GM23248 (cell line): ENCODE results near the gene BRD4. TPM values are rescaled to one million over a fixed set of nuclear protein-coding genes. Genes with fewer than 3 reads are reported as not detected.
"Not testable (repeated sequence)": the region's sequence is repeated elsewhere in the genome, so short reads cannot be mapped to it uniquely, and the experiment has no call there.

Source experiments
- DNase-seq: peaks from one replicate; pipeline ENCODE4 v3.0.0-alpha.2; 2015
- H2AFZ ChIP-seq: fragments of 200-600 bp; sonication (generic); 2 replicates; pipeline ENCODE4 v1.6.1; 2016; ENCODE audit warnings: antibody characterized with exemption
- H3F3A ChIP-seq: fragments of 200-600 bp; sonication (generic); 2 replicates; pipeline ENCODE4 v1.6.1; 2016; ENCODE audit warnings: mild to moderate bottlenecking, antibody characterized with exemption, mixed run types; ENCODE audit not compliant: insufficient read depth
- H3K27ac ChIP-seq: fragments of 200-600 bp; sonication (generic); 2 replicates; pipeline ENCODE4 v1.5.1; 2016; ENCODE audit warnings: mild to moderate bottlenecking
- H3K27me3 ChIP-seq: fragments of 200-600 bp; sonication (generic); replicated peaks from 2 replicates; pipeline ENCODE4 v1.6.1; 2016; ENCODE audit warnings: mild to moderate bottlenecking; ENCODE audit not compliant: insufficient read depth
- H3K36me3 ChIP-seq: fragments of 200-600 bp; sonication (generic); 2 replicates; pipeline ENCODE4 v1.6.1; 2016; ENCODE audit warnings: low read depth, mild to moderate bottlenecking
- H3K4me1 ChIP-seq: fragments of 200-600 bp; sonication (generic); 2 replicates; pipeline ENCODE4 v1.6.1; 2016; ENCODE audit warnings: mild to moderate bottlenecking; ENCODE audit not compliant: insufficient read depth
- H3K4me2 ChIP-seq: fragments of 200-600 bp; sonication (generic); one replicate; pipeline ENCODE4 v1.6.1; 2016; ENCODE audit warnings: mild to moderate bottlenecking; ENCODE audit not compliant: unreplicated experiment
- H3K4me3 ChIP-seq: fragments of 200-600 bp; sonication (generic); 2 replicates; pipeline ENCODE4 v1.5.1; 2016; ENCODE audit warnings: mild to moderate bottlenecking
- H3K79me2 ChIP-seq: fragments of 200-600 bp; sonication (generic); 2 replicates; pipeline ENCODE4 v1.6.1; 2016; ENCODE audit warnings: mild to moderate bottlenecking; ENCODE audit not compliant: insufficient read depth
- H3K9ac ChIP-seq: fragments of 200-600 bp; sonication (generic); 2 replicates; pipeline ENCODE4 v1.6.1; 2016; ENCODE audit warnings: mild to moderate bottlenecking
- H3K9me2 ChIP-seq: fragments of 200-600 bp; sonication (generic); 2 replicates; pipeline ENCODE4 v1.6.1; 2016; ENCODE audit warnings: mixed run types, mild to moderate bottlenecking, moderate library complexity; ENCODE audit not compliant: insufficient read depth
- H3K9me3 ChIP-seq: fragments of 200-600 bp; sonication (generic); one replicate; pipeline ENCODE4 v1.6.1; 2017; ENCODE audit warnings: low read depth
- H4K20me1 ChIP-seq: fragments of 200-600 bp; sonication (generic); 2 replicates; pipeline ENCODE4 v1.6.0; 2016; ENCODE audit not compliant: insufficient read depth
- EZH2 ChIP-seq: fragments of 200-600 bp; sonication (generic); IDR thresholded peaks from 2 replicates; pipeline ENCODE4 v1.6.1; 2018; ENCODE audit warnings: antibody characterized with exemption, mild to moderate bottlenecking; ENCODE audit not compliant: insufficient read depth, poor library complexity, severe bottlenecking
- EZH2phosphoT487 ChIP-seq: fragments of 200-600 bp; sonication (generic); IDR thresholded peaks from 2 replicates; pipeline ENCODE4 v1.6.1; 2018; ENCODE audit warnings: antibody characterized with exemption, moderate library complexity, mild to moderate bottlenecking, low read depth; ENCODE audit not compliant: insufficient read depth
- WGBS, 2 experiments: methylation state at CpG; one replicate each; pipeline ENCODE4 v1.1.6; 2015 to 2017; ENCODE audit warnings: low lambda C conversion rate in 2 of 2, low coverage in 1 of 2; ENCODE audit errors: missing lambda C conversion rate in 2 of 2; 5-methylcytosine and 5-hydroxymethylcytosine counted together
- in situ Hi-C: fragments of 300-500 bp; cut with MboI; formaldehyde crosslinking; loops from 2 replicates; pipeline ENCODE4 v1.15.0; 2020
- polyA plus RNA-seq: library from polyadenylated mRNA; unstranded; fragments of >200 nt; fragmentation: Nextera tagmentation; extraction: Ambion mirVana; gene quantifications from 2 replicates; pipeline ENCODE4 v1.2.1, GENCODE V29; 2016
- total RNA-seq: library from RNA; depleted of rRNA; stranded (reverse); fragments of >200 nt; shearing (Covaris generic); gene quantifications from 2 replicates; pipeline ENCODE4 v1.2.3, GENCODE V29; 2014

BRD4 gene
- total and polyA plus RNA-seq, 2 experiments from 2014 or later, result 9.0 to 18.6 TPM

- 70 to 76% methylated on average over 3 of the region's 3 CpGs for WGBS, 2 experiments
- Histone ChIP-seq H3K79me2 (no peaks in the 10 kb centered on the region), H3K9me2 (no peaks in the 10 kb centered on the region), H3K36me3 (peaks cover 47% of the 10 kb centered on the region), H3K27ac (no peak overlapping the region), H4K20me1 (no peaks in the 10 kb centered on the region), H3K9ac (no peak overlapping the region), H3K9me3 (no peaks in the 10 kb centered on the region), H3K4me1 (no peaks in the 10 kb centered on the region), H3F3A (peaks cover 27% of the 10 kb centered on the region), H3K4me2 (no peak overlapping the region), H3K27me3 (no peaks in the 10 kb centered on the region), H3K4me3 (no peak overlapping the region), H2AFZ (no peak overlapping the region)
- in situ Hi-C loops, result no loop called here
- TF ChIP-seq EZH2phosphoT487, result no peak
- no peak for TF ChIP-seq EZH2
- DNase-seq, result peak; percentile 30
These were observed 26.6 kb upstream of the BRD4 start for GRCh38 chr19:15358918-15359317.

DNA sequence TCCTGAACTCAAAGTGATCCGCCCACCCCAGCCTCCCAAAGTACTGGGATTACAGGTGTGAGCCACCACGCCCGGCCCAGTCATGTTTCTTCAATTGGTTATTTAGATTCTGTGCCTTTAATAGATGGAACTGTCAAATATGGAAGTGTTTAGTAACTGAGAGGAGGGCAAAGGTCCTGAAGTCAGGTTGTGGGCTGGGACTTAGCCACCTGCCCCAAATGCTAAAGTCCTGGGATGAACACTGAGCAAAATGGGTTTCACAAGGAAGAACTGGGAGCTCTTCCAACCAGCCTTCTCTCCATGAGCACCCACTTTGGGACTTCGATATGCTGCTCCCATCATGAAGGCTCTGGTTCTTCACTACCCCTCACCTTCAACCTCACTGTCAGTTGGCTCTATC, 25.6 kb upstream of the BRD4 start:
- DNase-seq, result no peak
- Histone ChIP-seq H3K79me2 (no peaks in the 10 kb centered on the region), H3K36me3 (peaks cover 48% of the 10 kb centered on the region), H2AFZ (no peak overlapping the region), H3K4me2 (no peak overlapping the region), H3K27me3 (no peaks in the 10 kb centered on the region), H3K4me1 (no peaks in the 10 kb centered on the region), H3F3A (peaks cover 28% of the 10 kb centered on the region), H3K27ac (no peak overlapping the region), H3K4me3 (no peak overlapping the region), H4K20me1 (no peaks in the 10 kb centered on the region), H3K9ac (no peak overlapping the region), H3K9me2 (no peaks in the 10 kb centered on the region), H3K9me3 (no peaks in the 10 kb centered on the region)
- 96 to 100% methylated on average over 4 of the region's 4 CpGs for WGBS, 2 experiments
- TF ChIP-seq EZH2, result no peak
- no peak for TF ChIP-seq EZH2phosphoT487
- in situ Hi-C loops, result no loop called here

DNA sequence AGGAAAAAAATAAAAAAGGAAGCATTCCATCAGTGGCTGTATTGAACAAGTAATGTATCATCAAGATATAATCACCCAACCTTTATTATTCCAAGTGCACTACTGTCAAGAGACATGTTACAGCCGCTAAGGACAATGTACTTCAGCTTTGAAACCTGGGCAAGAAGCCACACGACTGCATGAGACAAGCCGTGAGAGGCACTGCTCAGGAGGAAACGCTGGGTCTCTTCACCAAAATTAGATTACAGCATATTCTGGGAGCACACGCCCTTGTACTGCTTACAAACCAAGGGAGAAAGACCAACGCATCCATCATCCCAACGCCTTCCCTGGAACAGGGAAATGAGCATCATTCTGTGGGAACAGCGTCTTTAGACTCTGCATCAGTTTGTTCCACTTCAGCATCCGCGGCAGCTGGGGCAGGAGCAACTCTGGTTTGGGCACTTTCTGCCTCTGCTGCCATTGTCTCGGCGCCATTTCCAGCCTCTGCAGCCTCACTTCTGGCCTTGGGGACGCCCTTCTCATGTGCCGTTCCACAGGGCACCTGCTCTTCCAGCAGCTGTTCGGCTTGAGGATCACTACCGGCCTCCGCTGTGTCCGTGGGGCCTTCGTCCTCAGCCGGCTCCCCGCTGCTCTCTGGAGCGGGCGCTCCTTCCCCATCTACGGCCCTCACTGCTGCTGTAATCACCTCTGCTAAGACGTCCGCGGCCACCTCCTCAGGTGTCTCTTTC, 22.4 kb upstream of the BRD4 start:
- Histone ChIP-seq H3F3A (peaks cover 15% of the 10 kb centered on the region), H3K79me2 (no peaks in the 10 kb centered on the region), H3K27ac (no peak overlapping the region), H3K9ac (no peak overlapping the region), H3K27me3 (no peaks in the 10 kb centered on the region), H2AFZ (no peak overlapping the region), H4K20me1 (no peaks in the 10 kb centered on the region), H3K9me3 (no peaks in the 10 kb centered on the region), H3K4me2 (no peak overlapping the region), H3K9me2 (no peaks in the 10 kb centered on the region), H3K36me3 (peaks cover 29% of the 10 kb centered on the region), H3K4me3 (no peak overlapping the region), H3K4me1 (no peaks in the 10 kb centered on the region)
- DNase-seq, result no peak
- TF ChIP-seq EZH2phosphoT487 (no peak), EZH2 (no peak)
- 80 to 82% methylated on average over 26 to 27 of the region's 27 CpGs for WGBS, 2 experiments
- in situ Hi-C loops, result no loop called here

GRCh38 chr19:15353908-15354307, 21.6 kb upstream of the BRD4 start:
- DNase-seq, result no peak

DNA sequence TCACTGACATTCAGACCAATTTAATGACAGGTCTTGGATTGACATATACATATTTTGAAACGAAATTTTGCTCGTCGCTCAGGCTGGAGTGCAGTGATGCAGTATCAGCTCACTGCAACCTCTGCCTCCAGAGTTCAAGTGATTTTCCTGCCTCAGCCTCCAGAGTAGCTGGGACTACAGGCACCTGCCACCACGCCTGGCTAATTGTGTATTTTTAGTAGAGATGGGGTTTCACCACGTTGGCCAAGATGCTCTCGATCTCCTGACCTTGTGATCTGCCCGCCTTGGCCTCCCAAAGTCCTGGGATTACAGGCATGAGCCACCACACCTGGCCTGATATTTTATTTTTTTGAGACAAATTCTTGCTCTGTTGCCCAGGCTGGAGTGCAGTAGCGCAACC, 20.2 kb upstream of the BRD4 start:
- H2AFZ ChIP-seq, H3K27me3 ChIP-seq, DNase-seq, H3F3A ChIP-seq, H3K4me1 ChIP-seq, H3K4me3 ChIP-seq, H3K27ac ChIP-seq, H3K9ac ChIP-seq, H3K9me2 ChIP-seq, H3K79me2 ChIP-seq, H4K20me1 ChIP-seq, in situ Hi-C loops, H3K9me3 ChIP-seq, H3K4me2 ChIP-seq: not testable (repeated sequence)
- WGBS, 2 experiments, result 79 to 84% methylated on average over 8 of the region's 8 CpGs
- peaks cover 24% of the 10 kb centered on the region for H3K36me3 ChIP-seq

More at GRCh38 chr19:15353908-15354307, 21.6 kb upstream of the BRD4 start:
- H3K36me3 ChIP-seq, result peaks cover 29% of the 10 kb centered on the region
- no peaks in the 10 kb centered on the region for H3K9me2 ChIP-seq
- H3F3A ChIP-seq, result peaks cover 12% of the 10 kb centered on the region
- H3K4me2 ChIP-seq, result no peak overlapping the region
- in situ Hi-C loops, result no loop called here
- 77 to 79% methylated on average over 4 of the region's 4 CpGs for WGBS, 2 experiments
- H3K27me3 ChIP-seq, result no peaks in the 10 kb centered on the region
- no peaks in the 10 kb centered on the region for H3K9me3 ChIP-seq
- H3K9ac ChIP-seq, result no peak overlapping the region
- no peaks in the 10 kb centered on the region for H3K4me1 ChIP-seq
- no peak for TF ChIP-seq EZH2phosphoT487
- no peak for TF ChIP-seq EZH2
- no peak overlapping the region for H3K27ac ChIP-seq
- no peaks in the 10 kb centered on the region for H4K20me1 ChIP-seq
- no peak overlapping the region for H2AFZ ChIP-seq
- no peak overlapping the region for H3K4me3 ChIP-seq
- H3K79me2 ChIP-seq, result no peaks in the 10 kb centered on the region

GRCh38 chr19:15341328-15341727, 9.0 kb upstream of the BRD4 start:
- H3K4me3 ChIP-seq, H3K9me2 ChIP-seq, in situ Hi-C loops, H3K9me3 ChIP-seq, H2AFZ ChIP-seq, DNase-seq, H3K9ac ChIP-seq, H3K4me2 ChIP-seq, H3K27me3 ChIP-seq, H4K20me1 ChIP-seq, H3F3A ChIP-seq, H3K27ac ChIP-seq, H3K36me3 ChIP-seq: not testable (repeated sequence)
- Histone ChIP-seq H3K79me2 (peaks cover 46% of the 10 kb centered on the region), H3K4me1 (peaks cover 13% of the 10 kb centered on the region)
- 98% methylated on average over 11 of the region's 11 CpGs for WGBS, 2 experiments
